SU-DHL-6 (cell line): ENCODE measurements around the gene SAXO1.

Experiments
- H2AFZ ChIP-seq: fragments of 200-600 bp; sonication (generic); 2 replicates; pipeline ENCODE4 v1.6.1; 2014; ENCODE audit warnings: low read depth, mild to moderate bottlenecking, moderate library complexity, mixed read lengths, antibody characterized with exemption, low read length; ENCODE audit not compliant: severe bottlenecking
- H3F3A ChIP-seq: fragments of 200-600 bp; shearing (Covaris generic); 2 replicates; pipeline ENCODE4 v1.6.0; 2016; ENCODE audit warnings: antibody characterized with exemption, mild to moderate bottlenecking; ENCODE audit not compliant: insufficient read depth
- H3K27ac ChIP-seq: fragments of 200-600 bp; sonication (generic); 2 replicates; pipeline ENCODE4 v1.5.1; 2016; ENCODE audit warnings: low read depth, mild to moderate bottlenecking, low read length, moderate library complexity, mixed read lengths
- H3K27me3 ChIP-seq: fragments of 200-600 bp; sonication (generic), shearing (Covaris generic); 2 replicates; pipeline ENCODE4 v1.6.0; 2014; ENCODE audit warnings: mild to moderate bottlenecking, low read length
- H3K36me3 ChIP-seq: fragments of 200-600 bp; sonication (generic); 2 replicates; pipeline ENCODE4 v1.6.1; 2014; ENCODE audit warnings: mild to moderate bottlenecking, low read length, mixed read lengths
- H3K4me2 ChIP-seq: fragments of 300-600, 200-600 bp; shearing (Covaris generic), sonication (generic); 2 replicates; pipeline ENCODE4 v1.6.0; 2014; ENCODE audit warnings: low read length, low read depth, mild to moderate bottlenecking; ENCODE audit not compliant: poor library complexity, severe bottlenecking
- H3K4me3 ChIP-seq: fragments of 200-600 bp; sonication (generic); 2 replicates; pipeline ENCODE4 v1.5.1; 2014; ENCODE audit warnings: antibody characterized with exemption, low read length, mild to moderate bottlenecking, mixed read lengths; ENCODE audit not compliant: insufficient read depth, poor library complexity, severe bottlenecking
- H3K79me2 ChIP-seq: fragments of 200-600 bp; sonication (generic); 2 replicates; pipeline ENCODE4 v1.6.1; 2014; ENCODE audit warnings: mild to moderate bottlenecking, low read length, moderate library complexity; ENCODE audit not compliant: insufficient read depth
- H3K9ac ChIP-seq: fragments of 200-600 bp; sonication (generic); 2 replicates; pipeline ENCODE4 v1.7.0; 2014; ENCODE audit warnings: mild to moderate bottlenecking, low read length
- H3K9me2 ChIP-seq: fragments of 200-600 bp; sonication (generic); replicated peaks from 2 replicates; pipeline ENCODE4 v1.6.1; 2014; ENCODE audit warnings: low read length; ENCODE audit not compliant: insufficient read depth
- H3K9me3 ChIP-seq: fragments of 200-600 bp; sonication (generic); 2 replicates; pipeline ENCODE4 v1.6.1; 2014; ENCODE audit warnings: low read length, mixed read lengths; ENCODE audit not compliant: insufficient read depth
- H4K20me1 ChIP-seq: fragments of 200-600 bp; sonication (generic); 2 replicates; pipeline ENCODE4 v1.6.1; 2014; ENCODE audit warnings: low read depth, mild to moderate bottlenecking, antibody characterized with exemption, low read length, moderate library complexity, mixed read lengths
- CTCF ChIP-seq: fragments of 200-600 bp; sonication (generic); IDR thresholded peaks from one replicate; pipeline ENCODE4 v1.5.1; 2017; ENCODE audit warnings: antibody characterized with exemption, mild to moderate bottlenecking, low read length, moderate library complexity; ENCODE audit not compliant: insufficient read depth, poor library complexity, severe bottlenecking
- EZH2phosphoT487 ChIP-seq: fragments of 200-600 bp; sonication (generic), shearing (Covaris generic); conservative IDR thresholded peaks from 2 replicates; pipeline ENCODE4 v1.6.1; 2018; ENCODE audit warnings: mild to moderate bottlenecking, antibody characterized with exemption, low read length, moderate library complexity, mixed read lengths

SAXO1 gene

GRCh38 chr9:18881758-18882157, 151.3 kb downstream of the SAXO1 start:
- no peak overlapping the region for H3K9ac ChIP-seq
- H3K9me3 ChIP-seq = no peaks in the 10 kb centered on the region
- no peaks in the 10 kb centered on the region for H4K20me1 ChIP-seq
- no peak overlapping the region for H2AFZ ChIP-seq
- TF ChIP-seq EZH2phosphoT487 = no peak
- no peak for TF ChIP-seq CTCF
- H3K79me2 ChIP-seq = no peaks in the 10 kb centered on the region
- no peak overlapping the region for H3K4me3 ChIP-seq
- no peak overlapping the region for H3K4me2 ChIP-seq
- no peak overlapping the region for H3K27ac ChIP-seq
- H3K9me2 ChIP-seq = no peaks in the 10 kb centered on the region
- no peaks in the 10 kb centered on the region for H3K36me3 ChIP-seq
- H3K27me3 ChIP-seq = no peaks in the 10 kb centered on the region
- H3F3A ChIP-seq = no peaks in the 10 kb centered on the region

GRCh38 chr9:18877984-18878383, 155.0 kb downstream of the SAXO1 start:
- H3F3A ChIP-seq = no peaks in the 10 kb centered on the region
- H3K4me3 ChIP-seq = no peak overlapping the region
- H3K79me2 ChIP-seq = no peaks in the 10 kb centered on the region
- no peak overlapping the region for H3K27ac ChIP-seq
- H2AFZ ChIP-seq = no peak overlapping the region
- no peak overlapping the region for H3K9ac ChIP-seq
- no peaks in the 10 kb centered on the region for H4K20me1 ChIP-seq
- no peaks in the 10 kb centered on the region for H3K9me3 ChIP-seq
- no peaks in the 10 kb centered on the region for H3K9me2 ChIP-seq
- H3K4me2 ChIP-seq = no peak overlapping the region
- no peak for TF ChIP-seq EZH2phosphoT487
- no peak for TF ChIP-seq CTCF
- no peaks in the 10 kb centered on the region for H3K27me3 ChIP-seq
- no peaks in the 10 kb centered on the region for H3K36me3 ChIP-seq
